H1 (cell line): ENCODE results near the gene ETS1. TPM values are rescaled to one million over a fixed set of nuclear protein-coding genes. Genes with fewer than 3 reads are reported as not detected.

ENCODE experiments used
- CBX8 ChIP-seq: fragments of 300-800, 300-1000 bp; sonication (generic); IDR thresholded peaks from 2 replicates; pipeline ENCODE4 v1.7.1; 2016; ENCODE audit warnings: low read depth, low read length, borderline replicate concordance
- CREB1 ChIP-seq: IDR thresholded peaks from 2 replicates; pipeline ENCODE4 v1.6.1; 2012; ENCODE audit warnings: inconsistent platforms
- CTBP2 ChIP-seq: IDR thresholded peaks from 2 replicates; pipeline ENCODE4 v1.7.0; 2011; ENCODE audit warnings: borderline replicate concordance, mild to moderate bottlenecking, moderate library complexity, mixed read lengths, low read length; ENCODE audit not compliant: insufficient read depth, insufficient read length
- GTF2F1 ChIP-seq: IDR thresholded peaks from 2 replicates; pipeline ENCODE4 v1.6.1; 2012; ENCODE audit warnings: low read depth, low read length, improper control_type of control experiment, borderline replicate concordance
- POLR2AphosphoS5 ChIP-seq: IDR thresholded peaks from 2 replicates; pipeline ENCODE4 v1.6.1; 2011; ENCODE audit warnings: low read depth, low read length
- SP2 ChIP-seq: IDR thresholded peaks from 2 replicates; pipeline ENCODE4 v1.6.1; 2012; ENCODE audit warnings: mild to moderate bottlenecking, low read length, inconsistent platforms
- SUZ12 ChIP-seq: fragments of 200-600 bp; sonication (generic); IDR thresholded peaks from 2 replicates; pipeline ENCODE4 v1.6.1; 2012; ENCODE audit warnings: mild to moderate bottlenecking, inconsistent platforms, low read length, moderate library complexity, mixed read lengths
- TAF1 ChIP-seq: IDR thresholded peaks from 2 replicates; pipeline ENCODE4 v1.6.1; 2011; ENCODE audit warnings: mild to moderate bottlenecking, low read depth, low read length
- polyA plus RNA-seq, 7 experiments: library from polyadenylated mRNA; depleted of rRNA in 3 of 7; stranded (reverse) in 5 of 7; unstranded in 2 of 7; fragments of >200 nt in 5 of 7; fragments of 200-250 nt in 2 of 7; gene quantifications; 1 replicate in 5 of 7; 2 replicates in 1 of 7; 4 replicates in 1 of 7; pipeline versions ENCODE4 v1.2.1 to v1.2.3, GENCODE V29; 2011 to 2013; ENCODE audit warnings: missing spikeins in 2 of 7, mixed read lengths in 2 of 7
- total RNA-seq: library from RNA; stranded (reverse); fragmentation: NEBNext Ultra II Directional; extraction: Animal tissue kit (Norgen Biotek cat#: 25700); gene quantifications from 2 replicates; pipeline ENCODE4 v1.2.1, GENCODE V29; 2021

Gene ETS1
- total and polyA plus RNA-seq, 2 of the 8 experiments (the other 6 are each of a cell fraction or from before 2014, with no cell fraction given): 10.0 to 35.3 TPM

GRCh38 chr11:128424271-128424711 lies 163.1 kb downstream of the ETS1 start (continued):
- TF ChIP-seq SUZ12 (no peak), SP2 (no peak), CTBP2 (no peak), POLR2AphosphoS5 (no peak), CREB1 (no peak), CBX8 (no peak), GTF2F1 (no peak), TAF1 (no peak)
